Tibial nerve (tissue), 4 donors: Measurements from ENCODE around the gene RFX6. TPM values are rescaled to one million over a fixed set of nuclear protein-coding genes. Genes with fewer than 3 reads are reported as not detected.

Experiments
- DNase-seq, 2 donors: peaks; one replicate each; pipeline ENCODE4 v3.0.0-alpha.2; 2019; ENCODE audit warnings: low spot score in 2 of 2
- H3K27ac ChIP-seq, 4 donors: fragments of 200-600 bp; sonication (generic) in 3 of 4; one replicate each; pipeline ENCODE4 v1.5.1; 2017 to 2019; ENCODE audit warnings: mild to moderate bottlenecking in 1 of 4
- H3K27me3 ChIP-seq, 2 donors: fragments of 200-600 bp; sonication (generic) in 1 of 2; one replicate each; pipeline versions ENCODE4 v1.5.1 to v1.6.0; 2017 to 2019
- H3K36me3 ChIP-seq, 3 donors: fragments of 200-600 bp; sonication (generic); one replicate each; pipeline ENCODE4 v1.5.1; 2018 to 2019
- H3K4me1 ChIP-seq, 4 donors: fragments of 200-600 bp; sonication (generic) in 3 of 4; one replicate each; pipeline ENCODE4 v1.5.1; 2017 to 2019
- H3K4me3 ChIP-seq, 4 donors: fragments of 200-600 bp; sonication (generic) in 3 of 4; one replicate each; pipeline ENCODE4 v1.5.1; 2017 to 2019; ENCODE audit warnings: mild to moderate bottlenecking in 1 of 4, moderate library complexity in 1 of 4
- H3K9me3 ChIP-seq, 4 donors: fragments of 200-600 bp; sonication (generic) in 3 of 4; one replicate each; pipeline ENCODE4 v1.5.1; 2017 to 2019
- CTCF ChIP-seq, 5 experiments: fragments of 200-600 bp in 3 of 5; fragments of 450-650 bp in 2 of 5; sonication (generic) in 3 of 5; IDR thresholded peaks; one replicate each; pipeline ENCODE4 v1.5.1; 2016 to 2019; ENCODE audit warnings: antibody characterized with exemption in 5 of 5, mild to moderate bottlenecking in 3 of 5, moderate library complexity in 2 of 5
- EP300 ChIP-seq, 2 donors: sonication (generic); formaldehyde crosslinking; IDR thresholded peaks; one replicate each; pipeline ENCODE4 v1.6.1; 2017; ENCODE audit warnings: antibody characterized with exemption in 2 of 2, mild to moderate bottlenecking in 1 of 2
- POLR2A ChIP-seq, 2 donors: fragments of 450-650 bp; IDR thresholded peaks; one replicate each; pipeline ENCODE4 v1.6.1; 2017; ENCODE audit warnings: antibody characterized with exemption in 2 of 2, mild to moderate bottlenecking in 2 of 2, moderate library complexity in 2 of 2
- WGBS, 2 donors: methylation state at CpG; one replicate each; pipeline ENCODE4 v1.1.5; 2018; 5-methylcytosine and 5-hydroxymethylcytosine counted together
- total RNA-seq, 4 donors: library from RNA; depleted of rRNA; stranded (reverse); fragments of >200 nt; gene quantifications; one replicate each; pipeline ENCODE4 v1.1.0, GENCODE V29; 2016

Gene RFX6
- total RNA-seq, 4 donors from 2014 or later, result 0.22 TPM; not detected in 3

GRCh38 chr6:116948533-116949304 lies 71.7 kb downstream of the RFX6 start:
- WGBS, 2 donors, result 69 to 76% methylated on average over 1 of the region's 1 CpG
- H3K27ac ChIP-seq, result no peak overlapping the region
- TF ChIP-seq POLR2A (IDR thresholded peaks at IDR 0.05) (no peak), EP300 (IDR thresholded peaks at IDR 0.05) (no peak), CTCF (IDR thresholded peaks at IDR 0.05) (no peak)
- no peaks in the 10 kb centered on the region for H3K4me1 ChIP-seq
- H3K27me3 ChIP-seq, result no peaks in the 10 kb centered on the region
- H3K9me3 ChIP-seq, result no peaks in the 10 kb centered on the region
- H3K36me3 ChIP-seq, result no peaks in the 10 kb centered on the region
- no peak overlapping the region for H3K4me3 ChIP-seq
- DNase-seq, result no peak

GRCh38 chr6:116949964-116950363 lies 72.9 kb downstream of the RFX6 start:
- no peaks in the 10 kb centered on the region for H3K9me3 ChIP-seq
- TF ChIP-seq EP300 (IDR thresholded peaks at IDR 0.05) (no peak), CTCF (IDR thresholded peaks at IDR 0.05) (no peak), POLR2A (IDR thresholded peaks at IDR 0.05) (no peak)
- H3K27ac ChIP-seq, result no peak overlapping the region
- no peak overlapping the region for H3K4me3 ChIP-seq
- WGBS, 2 donors, result 63 to 71% methylated on average over 2 of the region's 2 CpGs
- no peaks in the 10 kb centered on the region for H3K36me3 ChIP-seq
- DNase-seq, result no peak
- H3K4me1 ChIP-seq, result no peaks in the 10 kb centered on the region
- H3K27me3 ChIP-seq, result no peaks in the 10 kb centered on the region

- Histone ChIP-seq H3K9me3 (no peaks in the 10 kb centered on the region), H3K27ac (no peak overlapping the region), H3K36me3 (no peaks in the 10 kb centered on the region), H3K27me3 (no peaks in the 10 kb centered on the region), H3K4me1 (no peaks in the 10 kb centered on the region), H3K4me3 (no peak overlapping the region)
- 35 to 40% methylated on average over 2 of the region's 2 CpGs for WGBS, 2 donors
- no peak for DNase-seq
- TF ChIP-seq POLR2A (IDR thresholded peaks at IDR 0.05), result no peak
- no peak for TF ChIP-seq CTCF (IDR thresholded peaks at IDR 0.05)
- no peak for TF ChIP-seq EP300 (IDR thresholded peaks at IDR 0.05)
Measured at GRCh38 chr6:116954335-116954734, 77.3 kb downstream of the RFX6 start.

- no peaks in the 10 kb centered on the region for H3K27me3 ChIP-seq
- DNase-seq, result no peak
- no peaks in the 10 kb centered on the region for H3K4me1 ChIP-seq
- no peaks in the 10 kb centered on the region for H3K36me3 ChIP-seq
- TF ChIP-seq POLR2A (IDR thresholded peaks at IDR 0.05), result no peak
- TF ChIP-seq CTCF (IDR thresholded peaks at IDR 0.05), result no peak
- no peak for TF ChIP-seq EP300 (IDR thresholded peaks at IDR 0.05)
- no peak overlapping the region for H3K4me3 ChIP-seq
- H3K9me3 ChIP-seq, result no peaks in the 10 kb centered on the region
- no peak overlapping the region for H3K27ac ChIP-seq
- WGBS, 2 donors, result 70 to 71% methylated on average over 7 of the region's 7 CpGs
Measured at GRCh38 chr6:116954938-116955337, 77.9 kb downstream of the RFX6 start.

GRCh38 chr6:116955773-116956172 lies 78.7 kb downstream of the RFX6 start:
- TF ChIP-seq CTCF (IDR thresholded peaks at IDR 0.05) (no peak), POLR2A (IDR thresholded peaks at IDR 0.05) (no peak), EP300 (IDR thresholded peaks at IDR 0.05) (no peak)
- H3K4me3 ChIP-seq, result no peak overlapping the region
- no peak for DNase-seq
- no peaks in the 10 kb centered on the region for H3K27me3 ChIP-seq
- no peak overlapping the region for H3K27ac ChIP-seq
- WGBS, 2 donors, result 61 to 63% methylated on average over 7 of the region's 7 CpGs
- no peaks in the 10 kb centered on the region for H3K36me3 ChIP-seq
- no peaks in the 10 kb centered on the region for H3K4me1 ChIP-seq
- no peaks in the 10 kb centered on the region for H3K9me3 ChIP-seq
